OCI-LY1 (cell line): Measurements from ENCODE around the gene IL16.

ENCODE experiments used
- H2AFZ ChIP-seq: fragments of 200-600 bp; sonication (generic), shearing (Covaris generic); 2 replicates; pipeline ENCODE4 v1.6.0; 2014; ENCODE audit warnings: antibody characterized with exemption, mild to moderate bottlenecking, low read length
- H3F3A ChIP-seq: fragments of 200-600 bp; sonication (generic), shearing (Covaris generic); 2 replicates; pipeline ENCODE4 v1.6.0; 2014; ENCODE audit warnings: mild to moderate bottlenecking, antibody characterized with exemption, low read length, moderate library complexity; ENCODE audit not compliant: insufficient read depth
- H3K27ac ChIP-seq: fragments of 200-600 bp; sonication (generic); 2 replicates; pipeline ENCODE4 v1.5.1; 2014; ENCODE audit warnings: low read length, mixed run types, mild to moderate bottlenecking, low read depth; ENCODE audit not compliant: poor library complexity, severe bottlenecking
- H3K27me3 ChIP-seq: fragments of 200-600 bp; sonication (generic); 2 replicates; pipeline ENCODE4 v1.6.0; 2014; ENCODE audit warnings: antibody characterized with exemption, mild to moderate bottlenecking, low read length, moderate library complexity; ENCODE audit not compliant: insufficient read depth
- H3K36me3 ChIP-seq: fragments of 200-600 bp; sonication (generic); 2 replicates; pipeline ENCODE4 v1.6.1; 2014; ENCODE audit warnings: mild to moderate bottlenecking, antibody characterized with exemption, low read length, moderate library complexity, mixed read lengths; ENCODE audit not compliant: insufficient read depth
- H3K4me1 ChIP-seq: fragments of 200-600 bp; sonication (generic); 2 replicates; pipeline ENCODE4 v1.5.1; 2014; ENCODE audit warnings: mild to moderate bottlenecking, low read length, moderate library complexity; ENCODE audit not compliant: insufficient read depth, severe bottlenecking
- H3K4me2 ChIP-seq: fragments of 200-600 bp; sonication (generic), shearing (Covaris generic); 2 replicates; pipeline ENCODE4 v1.6.1; 2014; ENCODE audit warnings: low read length
- H3K4me3 ChIP-seq: fragments of 200-600 bp; sonication (generic); 2 replicates; pipeline ENCODE4 v1.5.1; 2014; ENCODE audit warnings: low read length, low read depth, mild to moderate bottlenecking, mixed read lengths; ENCODE audit not compliant: poor library complexity, severe bottlenecking
- H3K79me2 ChIP-seq: fragments of 200-600 bp; shearing (Covaris generic); 2 replicates; pipeline ENCODE4 v1.6.1; 2016; ENCODE audit warnings: mixed run types, low read length, mixed read lengths; ENCODE audit not compliant: insufficient read depth
- H3K9ac ChIP-seq: fragments of 200-600 bp; sonication (generic), shearing (Covaris generic); 2 replicates; pipeline ENCODE4 v1.6.1; 2014; ENCODE audit warnings: mild to moderate bottlenecking, low read length, mixed read lengths
- H3K9me2 ChIP-seq: fragments of 200-600 bp; sonication (generic), shearing (Covaris generic); 2 replicates; pipeline ENCODE4 v1.6.1; 2014; ENCODE audit warnings: low read depth, mild to moderate bottlenecking, low read length, mixed read lengths
- H3K9me3 ChIP-seq: fragments of 200-600 bp; shearing (Covaris generic); 2 replicates; pipeline ENCODE4 v1.6.1; 2014; ENCODE audit warnings: low read length, mixed read lengths
- H4K20me1 ChIP-seq: fragments of 200-600 bp; sonication (generic), shearing (Covaris generic); 2 replicates; pipeline ENCODE4 v1.6.0; 2016; ENCODE audit warnings: mild to moderate bottlenecking, low read length; ENCODE audit not compliant: insufficient read depth
- CTCF ChIP-seq: fragments of 200-600 bp; sonication (generic), shearing (Covaris generic); IDR thresholded peaks from 2 replicates; pipeline ENCODE4 v1.5.1; 2017; ENCODE audit warnings: mild to moderate bottlenecking, antibody characterized with exemption, low read length, moderate library complexity, mixed read lengths
- EZH2 ChIP-seq: fragments of 200-600 bp; sonication (generic), shearing (Covaris generic); IDR thresholded peaks from 2 replicates; pipeline ENCODE4 v1.8.0; 2017; ENCODE audit warnings: borderline replicate concordance, mixed run types, mild to moderate bottlenecking, antibody characterized with exemption, low read length, moderate library complexity, mixed read lengths

IL16 gene

DNA sequence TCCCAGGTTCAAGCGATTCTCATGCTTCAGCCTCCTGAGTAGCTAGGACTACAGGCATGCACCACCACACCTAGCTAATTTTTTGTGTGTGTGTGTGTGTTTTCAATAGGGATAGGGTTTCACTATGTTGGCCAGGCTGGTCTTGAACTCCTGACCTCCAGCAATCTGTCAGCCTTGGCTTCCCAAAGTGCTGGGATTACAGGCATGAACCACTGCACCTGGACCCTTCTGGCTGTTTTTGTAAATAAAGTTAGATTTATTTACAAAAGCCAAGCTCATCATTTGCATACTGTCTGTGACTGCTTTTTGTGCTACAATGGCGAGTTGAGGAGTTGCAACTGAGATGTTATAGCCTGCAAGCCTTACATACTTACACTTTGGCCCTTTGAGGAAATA, 28.6 kb upstream of the IL16 start:
- Histone ChIP-seq H3K9me3 (no peaks in the 10 kb centered on the region), H3K36me3 (no peaks in the 10 kb centered on the region), H2AFZ (no peak overlapping the region), H3K9me2 (no peaks in the 10 kb centered on the region), H3K4me2 (no peak overlapping the region), H3K4me1 (no peaks in the 10 kb centered on the region), H3K9ac (no peak overlapping the region), H3F3A (no peaks in the 10 kb centered on the region), H3K79me2 (no peaks in the 10 kb centered on the region), H4K20me1 (no peaks in the 10 kb centered on the region), H3K4me3 (no peak overlapping the region), H3K27me3 (no peaks in the 10 kb centered on the region), H3K27ac (no peak overlapping the region)
- TF ChIP-seq EZH2 (no peak), CTCF (no peak)

DNA sequence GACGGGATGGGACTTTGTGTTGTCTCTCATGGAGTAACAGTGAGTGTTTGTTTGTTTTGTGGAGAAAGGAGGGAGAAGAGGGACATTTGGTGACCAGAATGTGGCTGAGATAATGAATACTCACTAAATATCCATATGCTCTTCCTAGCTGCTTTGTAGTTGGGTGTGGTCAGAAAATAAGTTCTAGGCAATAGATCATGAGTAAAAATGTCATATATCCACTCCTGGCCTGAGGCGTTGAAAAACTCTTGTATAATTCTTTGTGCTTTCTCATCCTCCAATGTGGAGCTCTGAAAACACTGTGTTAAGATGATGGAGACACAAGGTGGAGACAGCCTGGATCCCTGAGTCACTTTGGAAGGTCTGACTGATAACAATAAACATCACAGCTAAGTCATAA, 28.0 kb upstream of the IL16 start:
- Histone ChIP-seq H3K79me2 (no peaks in the 10 kb centered on the region), H2AFZ (no peak overlapping the region), H4K20me1 (no peaks in the 10 kb centered on the region), H3K27ac (no peak overlapping the region), H3K4me2 (no peak overlapping the region), H3K9ac (no peak overlapping the region), H3K36me3 (no peaks in the 10 kb centered on the region), H3K9me3 (no peaks in the 10 kb centered on the region), H3K4me3 (no peak overlapping the region), H3K9me2 (no peaks in the 10 kb centered on the region), H3K27me3 (no peaks in the 10 kb centered on the region), H3K4me1 (no peaks in the 10 kb centered on the region), H3F3A (no peaks in the 10 kb centered on the region)
- TF ChIP-seq CTCF (no peak), EZH2 (no peak)

DNA sequence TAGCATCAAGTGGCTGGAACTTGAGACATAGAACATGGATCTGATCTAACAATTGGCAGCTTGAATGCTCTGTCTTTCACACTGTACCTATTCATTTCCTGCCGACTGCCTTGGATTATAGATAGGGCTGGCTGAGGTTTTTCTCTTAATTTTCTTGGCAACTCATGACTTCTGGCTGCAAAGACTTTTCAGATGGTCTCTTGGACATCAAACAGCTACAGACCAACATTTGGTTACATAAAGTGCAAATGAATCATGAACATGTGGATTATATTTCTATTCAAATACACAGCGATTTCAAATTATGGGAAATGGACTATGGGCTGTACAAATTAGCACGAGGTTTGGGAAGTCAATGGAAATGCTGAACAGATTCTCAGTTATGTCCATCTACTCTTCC, 26.2 kb upstream of the IL16 start:
- no peak for TF ChIP-seq CTCF
- no peak for TF ChIP-seq EZH2
- no peaks in the 10 kb centered on the region for H3K9me3 ChIP-seq
- H3F3A ChIP-seq, result no peaks in the 10 kb centered on the region
- H3K27ac ChIP-seq, result no peak overlapping the region
- H3K9ac ChIP-seq, result no peak overlapping the region
- H3K9me2 ChIP-seq, result no peaks in the 10 kb centered on the region
- H3K4me3 ChIP-seq, result no peak overlapping the region
- H2AFZ ChIP-seq, result no peak overlapping the region
- H3K27me3 ChIP-seq, result no peaks in the 10 kb centered on the region
- no peaks in the 10 kb centered on the region for H3K4me1 ChIP-seq
- H3K4me2 ChIP-seq, result no peak overlapping the region
- no peaks in the 10 kb centered on the region for H3K79me2 ChIP-seq
- no peaks in the 10 kb centered on the region for H3K36me3 ChIP-seq
- H4K20me1 ChIP-seq, result no peaks in the 10 kb centered on the region
